ENCODE results near the gene SH3BGR.
A peak's percentile ranks its signal among the peaks of the same experiment; 100 is the strongest.

SH3BGR gene

DNA sequence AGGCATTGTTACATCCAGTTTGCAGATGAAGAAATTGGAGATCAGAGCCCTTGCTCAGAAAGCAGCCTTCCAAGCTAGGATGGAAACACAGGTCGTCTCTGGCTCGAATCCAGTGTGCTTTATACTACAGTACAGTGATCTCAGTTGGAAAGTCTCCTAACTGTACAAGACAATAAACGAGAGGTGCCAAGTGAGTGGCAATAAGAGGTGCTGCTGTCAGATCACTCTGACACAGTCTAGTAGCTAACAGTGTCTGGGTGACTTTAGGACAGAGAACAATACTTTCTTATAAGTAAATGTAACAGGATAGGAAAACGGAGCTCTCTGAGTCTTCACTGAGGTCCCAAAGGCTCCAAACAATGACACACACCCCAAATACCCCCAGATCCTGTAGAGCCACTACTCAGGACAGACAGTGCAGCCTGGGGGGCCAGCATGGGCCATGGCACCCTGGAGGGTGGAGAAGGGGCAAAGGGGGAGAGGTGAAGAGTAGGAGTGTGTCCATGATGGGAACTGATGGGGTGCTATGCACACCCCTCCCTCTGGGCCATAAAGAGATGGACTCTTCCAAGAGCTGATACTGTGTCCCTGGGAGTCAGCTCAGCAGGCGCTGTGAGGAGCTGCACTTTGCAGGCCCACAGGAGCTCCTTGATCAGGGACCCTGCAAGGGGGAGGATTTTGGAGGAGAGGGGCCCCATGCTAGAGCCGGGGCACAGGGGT is 3.3 kb downstream of the SH3BGR start:
- Histone ChIP-seq H3K36me3 (replicated peaks; ENCODE audit: low read depth, low read length) (no peaks in the 10 kb centered on the region), H3K4me2 (ENCODE audit: low read length) (no peak overlapping the region), H3K9me3 (ENCODE audit: insufficient read depth, low read length) (no peaks in the 10 kb centered on the region), H3K79me2 (ENCODE audit: low read length) (no peaks in the 10 kb centered on the region), H4K20me1 (ENCODE audit: insufficient read depth, low read length) (no peaks in the 10 kb centered on the region), H3K27me3 (ENCODE audit: low read depth, low read length) (no peaks in the 10 kb centered on the region), H3K4me3 (ENCODE audit: low read length) (no peak overlapping the region), H3K4me1 (ENCODE audit: low read length) (no peaks in the 10 kb centered on the region), H2AFZ (ENCODE audit: low read depth, low read length) (no peak overlapping the region), H3K27ac (ENCODE audit: low read length) (no peak overlapping the region), H3K9ac (ENCODE audit: low read length) (no peak overlapping the region)
- TF ChIP-seq, protein P1, sequence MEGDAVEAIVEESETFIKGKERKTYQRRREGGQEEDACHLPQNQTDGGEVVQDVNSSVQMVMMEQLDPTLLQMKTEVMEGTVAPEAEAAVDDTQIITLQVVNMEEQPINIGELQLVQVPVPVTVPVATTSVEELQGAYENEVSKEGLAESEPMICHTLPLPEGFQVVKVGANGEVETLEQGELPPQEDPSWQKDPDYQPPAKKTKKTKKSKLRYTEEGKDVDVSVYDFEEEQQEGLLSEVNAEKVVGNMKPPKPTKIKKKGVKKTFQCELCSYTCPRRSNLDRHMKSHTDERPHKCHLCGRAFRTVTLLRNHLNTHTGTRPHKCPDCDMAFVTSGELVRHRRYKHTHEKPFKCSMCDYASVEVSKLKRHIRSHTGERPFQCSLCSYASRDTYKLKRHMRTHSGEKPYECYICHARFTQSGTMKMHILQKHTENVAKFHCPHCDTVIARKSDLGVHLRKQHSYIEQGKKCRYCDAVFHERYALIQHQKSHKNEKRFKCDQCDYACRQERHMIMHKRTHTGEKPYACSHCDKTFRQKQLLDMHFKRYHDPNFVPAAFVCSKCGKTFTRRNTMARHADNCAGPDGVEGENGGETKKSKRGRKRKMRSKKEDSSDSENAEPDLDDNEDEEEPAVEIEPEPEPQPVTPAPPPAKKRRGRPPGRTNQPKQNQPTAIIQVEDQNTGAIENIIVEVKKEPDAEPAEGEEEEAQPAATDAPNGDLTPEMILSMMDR (IDR thresholded peaks at IDR 0.05; ENCODE audit: low read depth, low read length) = no peak
- no peak for TF ChIP-seq EZH2phosphoT487 (IDR thresholded peaks at IDR 0.05; ENCODE audit: low read depth)

DNA sequence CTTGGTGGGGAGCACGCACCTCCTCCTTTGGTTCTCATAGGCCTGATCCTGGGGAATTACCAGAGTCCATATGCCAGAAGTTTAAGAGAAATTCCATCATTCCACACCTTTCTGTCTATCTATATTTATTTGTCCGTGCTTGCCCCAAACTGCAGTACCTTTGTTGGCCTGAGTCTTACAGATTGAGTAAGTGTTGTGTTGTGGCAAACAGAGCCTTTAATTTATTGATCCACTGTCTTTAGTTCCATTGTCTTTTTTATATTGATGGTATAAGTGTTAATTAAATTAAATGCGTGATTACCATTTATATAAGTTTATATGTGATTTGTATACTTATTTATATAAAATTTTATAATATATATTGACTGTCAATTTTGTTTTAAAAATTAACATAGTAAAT is 4.9 kb downstream of the SH3BGR start:
- H3K79me2 ChIP-seq (ENCODE audit: low read length) = no peaks in the 10 kb centered on the region
- no peaks in the 10 kb centered on the region for H3K36me3 ChIP-seq (replicated peaks; ENCODE audit: low read depth, low read length)
- no peak overlapping the region for H2AFZ ChIP-seq (ENCODE audit: low read depth, low read length)
- peaks cover 8% of the 10 kb centered on the region for H3K4me1 ChIP-seq (ENCODE audit: low read length)
- no peak overlapping the region for H3K4me2 ChIP-seq (ENCODE audit: low read length)
- H3K27me3 ChIP-seq (ENCODE audit: low read depth, low read length) = no peaks in the 10 kb centered on the region
- no peaks in the 10 kb centered on the region for H4K20me1 ChIP-seq (ENCODE audit: insufficient read depth, low read length)
- no peak overlapping the region for H3K27ac ChIP-seq (ENCODE audit: low read length)
- H3K9ac ChIP-seq (ENCODE audit: low read length) = no peak overlapping the region
- TF ChIP-seq, protein P1 (IDR thresholded peaks at IDR 0.05; ENCODE audit: low read depth, low read length) = no peak
- TF ChIP-seq EZH2phosphoT487 (IDR thresholded peaks at IDR 0.05; ENCODE audit: low read depth) = no peak
- no peaks in the 10 kb centered on the region for H3K9me3 ChIP-seq (ENCODE audit: insufficient read depth, low read length)
- H3K4me3 ChIP-seq (ENCODE audit: low read length) = no peak overlapping the region

DNA sequence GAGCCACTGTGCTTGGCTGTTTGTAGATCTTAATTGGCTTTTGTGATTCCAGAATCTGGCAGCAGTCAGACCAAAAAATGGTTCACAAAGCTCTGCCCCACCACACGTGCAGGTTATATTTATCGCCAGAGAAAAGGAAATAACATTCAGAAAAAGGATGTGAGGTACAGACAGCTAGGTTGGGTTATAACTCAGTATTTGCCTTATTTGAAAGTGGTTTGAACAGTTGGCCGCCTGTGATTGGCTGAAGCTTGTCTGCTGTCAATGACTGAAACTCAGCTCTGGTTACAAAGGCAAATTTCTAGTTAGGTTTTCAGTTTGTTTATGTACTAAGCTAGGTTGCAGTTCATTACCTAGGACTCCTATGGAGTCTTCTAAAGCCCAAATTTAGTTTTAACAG is 9.6 kb downstream of the SH3BGR start:
- peak overlapping the region; percentile 14; the same call in 1 of the 2 replicates for H3K4me2 ChIP-seq (ENCODE audit: low read length)
- no peak overlapping the region for H3K4me3 ChIP-seq (ENCODE audit: low read length)
- no peaks in the 10 kb centered on the region for H3K79me2 ChIP-seq (ENCODE audit: low read length)
- no peak overlapping the region for H2AFZ ChIP-seq (ENCODE audit: low read depth, low read length)
- no peak overlapping the region for H3K9ac ChIP-seq (ENCODE audit: low read length)
- no peaks in the 10 kb centered on the region for H3K36me3 ChIP-seq (replicated peaks; ENCODE audit: low read depth, low read length)
- no peaks in the 10 kb centered on the region for H3K27me3 ChIP-seq (ENCODE audit: low read depth, low read length)
- H3K4me1 ChIP-seq (ENCODE audit: low read length) = peaks cover 17% of the 10 kb centered on the region
- H4K20me1 ChIP-seq (ENCODE audit: insufficient read depth, low read length) = no peaks in the 10 kb centered on the region
- no peak for TF ChIP-seq EZH2phosphoT487 (IDR thresholded peaks at IDR 0.05; ENCODE audit: low read depth)
- TF ChIP-seq, protein P1 (IDR thresholded peaks at IDR 0.05; ENCODE audit: low read depth, low read length) = no peak
- no peak overlapping the region for H3K27ac ChIP-seq (ENCODE audit: low read length)
- H3K9me3 ChIP-seq (ENCODE audit: insufficient read depth, low read length) = no peaks in the 10 kb centered on the region

DNA sequence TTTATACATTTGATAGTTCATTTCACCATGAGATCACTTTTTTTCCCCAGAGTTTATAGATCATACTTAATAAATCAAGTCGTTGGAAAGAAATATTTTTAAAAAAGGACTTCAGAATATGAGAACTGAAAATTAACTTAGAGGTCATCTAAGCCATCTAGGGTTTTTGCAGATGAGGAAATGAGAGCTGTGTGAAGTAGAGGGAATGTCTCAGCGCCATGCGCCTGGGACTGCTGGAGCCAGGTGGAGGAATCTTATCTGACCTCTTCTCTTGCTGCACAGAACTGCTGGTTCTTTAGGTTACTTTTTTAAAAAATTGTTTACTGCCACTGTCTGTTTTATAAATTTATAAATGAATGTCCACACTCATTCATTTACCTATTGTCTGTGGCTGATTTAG is 11.5 kb downstream of the SH3BGR start:
- no peak overlapping the region for H3K4me2 ChIP-seq (ENCODE audit: low read length)
- TF ChIP-seq EZH2phosphoT487 (IDR thresholded peaks at IDR 0.05; ENCODE audit: low read depth) = no peak
- TF ChIP-seq, protein P1 (IDR thresholded peaks at IDR 0.05; ENCODE audit: low read depth, low read length) = no peak

More for the DNA sequence above, 11.5 kb downstream of the SH3BGR start:
- Histone ChIP-seq H3K27ac (ENCODE audit: low read length) (no peak overlapping the region), H3K4me1 (ENCODE audit: low read length) (peaks cover 17% of the 10 kb centered on the region), H3K9ac (ENCODE audit: low read length) (no peak overlapping the region), H3K4me3 (ENCODE audit: low read length) (no peak overlapping the region), H4K20me1 (ENCODE audit: insufficient read depth, low read length) (no peaks in the 10 kb centered on the region), H3K79me2 (ENCODE audit: low read length) (no peaks in the 10 kb centered on the region), H3K9me3 (ENCODE audit: insufficient read depth, low read length) (no peaks in the 10 kb centered on the region), H3K27me3 (ENCODE audit: low read depth, low read length) (no peaks in the 10 kb centered on the region), H2AFZ (ENCODE audit: low read depth, low read length) (no peak overlapping the region), H3K36me3 (replicated peaks; ENCODE audit: low read depth, low read length) (no peaks in the 10 kb centered on the region)
